HG02973 (cell line): ENCODE data around the gene PJA1.
A peak's percentile ranks its signal among the peaks of the same experiment; 100 is the strongest.

Experiments used
- ATAC-seq: cut with Tn5 transposase; IDR thresholded peaks from one replicate; pipeline ENCODE4 v1.9.1; 2021; ENCODE audit warnings: moderate library complexity; ENCODE audit not compliant: unreplicated experiment

PJA1 gene

GRCh38 chrX:69165087-69165651, at the start of gene PJA1:
Gene PJA1, minus strand, starts transcription at chrX:69165453. Its CDS starts 2,380 bp downstream, at chrX:69163073.
- ATAC-seq: peak; percentile 84

- no peak for ATAC-seq
Observed at GRCh38 chrX:69214463-69214862, 49.2 kb upstream of the PJA1 start.

- ATAC-seq: no peak
Observed at GRCh38 chrX:69211701-69212100, 46.4 kb upstream of the PJA1 start.

GRCh38 chrX:69210581-69210980, 45.3 kb upstream of the PJA1 start:
- ATAC-seq: no peak

GRCh38 chrX:69207216-69207615, 42.0 kb upstream of the PJA1 start:
- ATAC-seq: no peak

- ATAC-seq: no peak
Observed at GRCh38 chrX:69203638-69204037, 38.4 kb upstream of the PJA1 start.

- ATAC-seq: no peak
Observed at GRCh38 chrX:69197690-69198089, 32.4 kb upstream of the PJA1 start.

GRCh38 chrX:69196666-69197065, 31.4 kb upstream of the PJA1 start:
- ATAC-seq: no peak

- ATAC-seq: no peak
Observed at GRCh38 chrX:69195810-69196209, 30.6 kb upstream of the PJA1 start.

GRCh38 chrX:69195192-69195591, 29.9 kb upstream of the PJA1 start:
- ATAC-seq: no peak

GRCh38 chrX:69192603-69193002, 27.4 kb upstream of the PJA1 start:
- no peak for ATAC-seq

GRCh38 chrX:69189576-69190371, 24.5 kb upstream of the PJA1 start:
- no peak for ATAC-seq

- no peak for ATAC-seq
Observed at GRCh38 chrX:69186651-69187050, 21.4 kb upstream of the PJA1 start.

GRCh38 chrX:69185886-69186285, 20.6 kb upstream of the PJA1 start:
- no peak for ATAC-seq

- ATAC-seq: no peak
Observed at GRCh38 chrX:69185141-69185540, 19.9 kb upstream of the PJA1 start.

- ATAC-seq: no peak
Observed at GRCh38 chrX:69182818-69183380, 17.6 kb upstream of the PJA1 start.

- ATAC-seq: no peak
Observed at GRCh38 chrX:69179380-69179911, 14.2 kb upstream of the PJA1 start.

- no peak for ATAC-seq
Observed at GRCh38 chrX:69178592-69178991, 13.3 kb upstream of the PJA1 start.

GRCh38 chrX:69177511-69178162, 12.4 kb upstream of the PJA1 start:
- ATAC-seq: no peak

- ATAC-seq: no peak
Observed at GRCh38 chrX:69176053-69176452, 10.8 kb upstream of the PJA1 start.

- no peak for ATAC-seq
Observed at GRCh38 chrX:69173906-69174305, 8.7 kb upstream of the PJA1 start.

GRCh38 chrX:69172937-69173336, 7.7 kb upstream of the PJA1 start:
- no peak for ATAC-seq
